ENCODE results near the gene ASAH2B.
"Not testable (repeated sequence)": the region's sequence is repeated elsewhere in the genome, so short reads cannot be mapped to it uniquely, and the experiment has no call there.

The ASAH2B gene

GRCh38 chr10:50739618-50740292 is at the start of gene ASAH2B:
Gene ASAH2B, plus strand, starts transcription at chr10:50739936. Its CDS starts 5,195 bp downstream, at chr10:50745131.
- DNase-seq: no peak

- not testable (repeated sequence) for DNase-seq
These were observed 41.9 kb upstream of the ASAH2B start for GRCh38 chr10:50697819-50698218.

GRCh38 chr10:50701947-50702346 is 37.8 kb upstream of the ASAH2B start:
- not testable (repeated sequence) for DNase-seq

- not testable (repeated sequence) for DNase-seq
These were observed 36.7 kb upstream of the ASAH2B start for GRCh38 chr10:50702997-50703396.

- DNase-seq: not testable (repeated sequence)
These were observed 35.2 kb upstream of the ASAH2B start for GRCh38 chr10:50704436-50705079.

- DNase-seq: not testable (repeated sequence)
These were observed 33.7 kb upstream of the ASAH2B start for GRCh38 chr10:50706006-50706405.

- not testable (repeated sequence) for DNase-seq
These were observed 29.5 kb upstream of the ASAH2B start for GRCh38 chr10:50710241-50710640.

GRCh38 chr10:50723812-50724211 is 15.9 kb upstream of the ASAH2B start:
- not testable (repeated sequence) for DNase-seq

GRCh38 chr10:50728112-50728511 is 11.6 kb upstream of the ASAH2B start:
- DNase-seq: not testable (repeated sequence)

GRCh38 chr10:50738987-50739617 is 634 bp upstream of the ASAH2B start:
- not testable (repeated sequence) for DNase-seq

- no peak for DNase-seq
These were observed 535 bp downstream of the ASAH2B start for GRCh38 chr10:50740293-50740648.

GRCh38 chr10:50742820-50743219 is 3.1 kb downstream of the ASAH2B start:
- not testable (repeated sequence) for DNase-seq

- not testable (repeated sequence) for DNase-seq
These were observed 27.2 kb downstream of the ASAH2B start for GRCh38 chr10:50766774-50767513.

- not testable (repeated sequence) for DNase-seq
These were observed 32.3 kb downstream of the ASAH2B start for GRCh38 chr10:50772042-50772441.

- not testable (repeated sequence) for DNase-seq
These were observed 35.1 kb downstream of the ASAH2B start for GRCh38 chr10:50774868-50775267.

GRCh38 chr10:50780036-50780435 is 40.3 kb downstream of the ASAH2B start:
- not testable (repeated sequence) for DNase-seq

GRCh38 chr10:50782017-50782416 is 42.3 kb downstream of the ASAH2B start:
- not testable (repeated sequence) for DNase-seq

GRCh38 chr10:50787962-50788361 is 48.2 kb downstream of the ASAH2B start:
- not testable (repeated sequence) for DNase-seq

- DNase-seq: no peak
These were observed 49.5 kb downstream of the ASAH2B start for GRCh38 chr10:50788951-50789945.

- DNase-seq: no peak
These were observed 54.8 kb downstream of the ASAH2B start for GRCh38 chr10:50794490-50794889.

- DNase-seq: no peak
These were observed 57.0 kb downstream of the ASAH2B start for GRCh38 chr10:50796693-50797092.

GRCh38 chr10:50798297-50798696 is 58.6 kb downstream of the ASAH2B start:
- no peak for DNase-seq

Data from GF-D8 (cell line).